SK-N-SH treated with all-trans-retinoic acid at 6 μM for 48 hours (cell line): ENCODE measurements around the gene PJA2.

ENCODE experiments used
- ATAC-seq: fragments of 200-7000 bp; cut with Tn5 transposase; 3 replicates; pipeline ENCODE4 v1.9.1; 2020; ENCODE audit warnings: mild to moderate bottlenecking, moderate library complexity
- ARNTL ChIP-seq: fragments of 450-650 bp; formaldehyde crosslinking; IDR thresholded peaks from 2 replicates; pipeline ENCODE4 v1.5.0; 2020; ENCODE audit warnings: low read depth, mild to moderate bottlenecking, moderate library complexity, borderline replicate concordance
- BACH2 ChIP-seq: fragments of 250-450 bp; sonication (Bioruptor Pico); IDR thresholded peaks from 2 replicates; pipeline ENCODE4 v1.9.0; 2021; ENCODE audit warnings: mild to moderate bottlenecking, borderline replicate concordance
- CREB5 ChIP-seq: fragments of 250-450 bp; sonication (Bioruptor Pico); IDR thresholded peaks from 2 replicates; pipeline ENCODE4 v1.5.1; 2020; ENCODE audit warnings: low read depth, mild to moderate bottlenecking, moderate library complexity
- CSDC2 ChIP-seq: fragments of 250-450 bp; sonication (Bioruptor Pico); IDR thresholded peaks from 2 replicates; pipeline ENCODE4 v1.5.0; 2020; ENCODE audit warnings: mild to moderate bottlenecking, moderate library complexity
- CSRNP3 ChIP-seq: fragments of 250-450 bp; sonication (Bioruptor Pico); IDR thresholded peaks from 2 replicates; pipeline ENCODE4 v1.5.1; 2021; ENCODE audit warnings: mild to moderate bottlenecking, moderate library complexity
- ESRRG ChIP-seq: fragments of 250-450 bp; sonication (Bioruptor Pico); IDR thresholded peaks from 2 replicates; pipeline ENCODE4 v1.6.1; 2021; ENCODE audit warnings: mild to moderate bottlenecking
- GLIS3 ChIP-seq: fragments of 250-450 bp; sonication (Bioruptor Pico); IDR thresholded peaks from 2 replicates; pipeline ENCODE4 v1.5.0; 2020; ENCODE audit warnings: mild to moderate bottlenecking, moderate library complexity
- ISL1 ChIP-seq: fragments of 250-450 bp; sonication (Bioruptor Pico); IDR thresholded peaks from 2 replicates; pipeline ENCODE4 v2.1.2; 2022; ENCODE audit warnings: mild to moderate bottlenecking, moderate library complexity
- OSR1 ChIP-seq: fragments of 250-450 bp; sonication (Bioruptor Pico); IDR thresholded peaks from 2 replicates; pipeline ENCODE4 v1.8.0; 2022; ENCODE audit warnings: moderate library complexity, mild to moderate bottlenecking, inconsistent platforms
- PATZ1 ChIP-seq: fragments of 250-450 bp; sonication (Bioruptor Pico); IDR thresholded peaks from 2 replicates; pipeline ENCODE4 v1.8.0; 2020; ENCODE audit warnings: mild to moderate bottlenecking, moderate library complexity, borderline replicate concordance
- PPARA ChIP-seq: fragments of 250-450 bp; sonication (Bioruptor Pico); IDR thresholded peaks from 2 replicates; pipeline ENCODE4 v1.5.0; 2020; ENCODE audit warnings: mild to moderate bottlenecking, borderline replicate concordance
- RARB ChIP-seq: fragments of 250-450 bp; sonication (Bioruptor Pico); IDR thresholded peaks from 2 replicates; pipeline ENCODE4 v1.8.0; 2021; ENCODE audit warnings: mild to moderate bottlenecking, moderate library complexity
- SNAI2 ChIP-seq: fragments of 250-450 bp; sonication (Bioruptor Pico); IDR thresholded peaks from 2 replicates; pipeline ENCODE4 v1.5.0; 2020; ENCODE audit warnings: mild to moderate bottlenecking, moderate library complexity
- TOX ChIP-seq: fragments of 250-450 bp; sonication (Bioruptor Pico); IDR thresholded peaks from 2 replicates; pipeline ENCODE4 v1.8.0; 2021; ENCODE audit warnings: mild to moderate bottlenecking, moderate library complexity, borderline replicate concordance
- TSHZ2 ChIP-seq: fragments of 250-450 bp; sonication (Bioruptor Pico); IDR thresholded peaks from 2 replicates; pipeline ENCODE4 v1.5.0; 2020; ENCODE audit warnings: mild to moderate bottlenecking, moderate library complexity
- ZFP3 ChIP-seq: fragments of 250-450 bp; sonication (Bioruptor Pico); IDR thresholded peaks from 2 replicates; pipeline ENCODE4 v1.5.0; 2020; ENCODE audit warnings: mild to moderate bottlenecking, moderate library complexity
- ZFP30 ChIP-seq: fragments of 450-650 bp; formaldehyde crosslinking; IDR thresholded peaks from 2 replicates; pipeline ENCODE4 v1.5.0; 2022; ENCODE audit warnings: mild to moderate bottlenecking, moderate library complexity
- ZNF565 ChIP-seq: fragments of 450-650 bp; formaldehyde crosslinking; conservative IDR thresholded peaks from 2 replicates; pipeline ENCODE4 v1.5.0; 2020; ENCODE audit warnings: low read depth, mild to moderate bottlenecking, moderate library complexity
- ZNF70 ChIP-seq: fragments of 450-650 bp; formaldehyde crosslinking; IDR thresholded peaks from 2 replicates; pipeline ENCODE4 v1.5.0; 2020; ENCODE audit warnings: mild to moderate bottlenecking, moderate library complexity

PJA2 gene

GRCh38 chr5:109310315-109310714, 99.5 kb downstream of the PJA2 start:
- TF ChIP-seq ESRRG (CRISPR knock-in tag) (no peak), RARB (CRISPR knock-in tag) (no peak), GLIS3 (CRISPR knock-in tag) (no peak), ZFP30 (CRISPR knock-in tag) (no peak), SNAI2 (no peak), TOX (CRISPR knock-in tag) (no peak), ZFP3 (CRISPR knock-in tag) (no peak), ZNF565 (CRISPR knock-in tag) (no peak)
- no peak for ATAC-seq

GRCh38 chr5:109309326-109310063, 100.3 kb downstream of the PJA2 start:
- no peak for ATAC-seq
- TF ChIP-seq OSR1 (CRISPR knock-in tag) (no peak), GLIS3 (CRISPR knock-in tag) (no peak), CSRNP3 (CRISPR knock-in tag) (no peak)

- no peak for ATAC-seq
- TF ChIP-seq CREB5 (CRISPR knock-in tag) (no peak), TSHZ2 (CRISPR knock-in tag) (no peak), ISL1 (no peak), ZNF70 (CRISPR knock-in tag) (no peak), PPARA (CRISPR knock-in tag) (no peak), PATZ1 (no peak), BACH2 (CRISPR knock-in tag) (no peak), ZFP30 (CRISPR knock-in tag) (no peak), GLIS3 (CRISPR knock-in tag) (no peak), CSDC2 (CRISPR knock-in tag) (no peak), ARNTL (no peak)
These were observed 101.8 kb downstream of the PJA2 start for GRCh38 chr5:109307951-109308350.

GRCh38 chr5:109307456-109307855, 102.3 kb downstream of the PJA2 start:
- ATAC-seq = no peak
- no peak for TF ChIP-seq ZNF565 (CRISPR knock-in tag)
- TF ChIP-seq ISL1 = no peak
- TF ChIP-seq CSRNP3 (CRISPR knock-in tag) = no peak
- no peak for TF ChIP-seq ZFP3 (CRISPR knock-in tag)
